Measurements from ENCODE around the gene SPATA4. TPM values are rescaled to one million over a fixed set of nuclear protein-coding genes. Genes with fewer than 3 reads are reported as not detected.

SPATA4 gene
- total and polyA plus RNA-seq, 2 of the 13 experiments (the other 11 are each of a cell fraction or from before 2014, with no cell fraction given) = not detected

GRCh38 chr4:176209535-176209934, 14.2 kb upstream of the SPATA4 start:
- ChIA-PET POLR2A (no interaction called here), CTCF (ENCODE audit: low intra/inter-chr PET ratio, low total read pairs) (no interaction called here)
- no peaks in the 10 kb centered on the region for H3K36me3 ChIP-seq (replicated peaks in 1 of 2; ENCODE audit: control insufficient read depth in 1 of 2, insufficient read depth in 2 of 2, low read length in 2 of 2)
- no peaks in the 10 kb centered on the region for H3K9me3 ChIP-seq (ENCODE audit: low read length)
- FAIRE-seq (no peak), ATAC-seq (no peak), DNase-seq (ENCODE audit: low spot score) (no peak)
- no peak overlapping the region for H3K27ac ChIP-seq (ENCODE audit: extremely low read length, insufficient read depth, low read length)
- in situ Hi-C loops (cut with HindIII; ENCODE audit: extremely low pct_ligation_motif_present, low pct_unique_long_range_greater_than_20kb) (no loop called here), intact Hi-C loops (cut with micrococcal nuclease; ENCODE audit: unreplicated experiment) (no loop called here)
- no peak for TF ChIP-seq SIX1 (CRISPR knock-in tag; IDR thresholded peaks at IDR 0.05; ENCODE audit: borderline replicate concordance)
- no peak for TF ChIP-seq SPEN (CRISPR knock-in tag; IDR thresholded peaks at IDR 0.05; ENCODE audit: low read depth)
- no peak for TF ChIP-seq RERE (CRISPR knock-in tag; IDR thresholded peaks at IDR 0.05; ENCODE audit: low read depth)
- no peak for TF ChIP-seq NBN (conservative IDR thresholded peaks at IDR 0.05)
- TF ChIP-seq MAZ (IDR thresholded peaks at IDR 0.05; ENCODE audit: borderline replicate concordance, low read depth, low read length) = no peak
- no peak for TF ChIP-seq MAZ (CRISPR knock-in tag; IDR thresholded peaks at IDR 0.05; ENCODE audit: low read depth)
- TF ChIP-seq SNAPC4 (CRISPR knock-in tag; IDR thresholded peaks at IDR 0.05) = no peak
- no peak for TF ChIP-seq CC2D1A (CRISPR knock-in tag; IDR thresholded peaks at IDR 0.05)
- no peak overlapping the region for H3K4me2 ChIP-seq (ENCODE audit: low read depth, low read length)
- H4K20me1 ChIP-seq (ENCODE audit: insufficient read depth, low read length) = no peaks in the 10 kb centered on the region
- no peak overlapping the region for H2AFZ ChIP-seq (ENCODE audit: low read length)
- H3K9ac ChIP-seq (ENCODE audit: insufficient read depth, low read depth, low read length) = no peak overlapping the region
- no peaks in the 10 kb centered on the region for H3K79me2 ChIP-seq (ENCODE audit: insufficient read depth, low read length)
- no TSS peak for BruUV-seq (replicated peaks)
- no peaks in the 10 kb centered on the region for H3K4me1 ChIP-seq (ENCODE audit: insufficient read depth, low read length)
- H3K27me3 ChIP-seq (ENCODE audit: control insufficient read depth in 1 of 2, insufficient read depth in 2 of 2, low read length in 2 of 2) = no peaks in the 10 kb centered on the region; a peak in 1 of 5 replicates
- no peak overlapping the region for H3K4me3 ChIP-seq (replicated peaks in 1 of 3; ENCODE audit: insufficient read depth in 1 of 3, low read depth in 2 of 3, low read length in 3 of 3)
- WGBS (ENCODE audit: low lambda C conversion rate) = 18% methylated on average over 4 of the region's 4 CpGs
